ENCODE results near the gene MRPL16.

MRPL16 gene

DNA sequence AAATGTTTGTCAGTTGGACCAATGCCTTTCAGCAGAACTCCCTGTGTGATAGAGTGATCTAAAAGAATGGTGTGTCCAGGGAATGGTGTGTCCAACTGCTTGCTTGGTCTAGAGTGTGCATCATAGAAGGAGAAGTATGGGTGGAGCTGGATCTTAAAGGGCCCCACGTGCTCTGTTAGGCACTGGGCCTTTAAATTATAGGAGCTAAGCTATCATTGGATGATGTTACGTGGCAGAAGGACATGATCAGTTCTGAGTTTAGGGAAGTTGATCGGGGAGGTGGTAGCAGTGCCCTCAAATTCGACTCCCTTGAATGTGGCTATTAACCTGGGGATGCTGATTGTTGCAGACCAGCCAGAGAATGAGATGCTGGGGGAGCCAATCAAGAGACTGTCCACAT, 39.0 kb downstream of the MRPL16 start:
- no peak overlapping the region for H3K27ac ChIP-seq
- TF ChIP-seq ZFX (IDR thresholded peaks at IDR 0.05; ENCODE audit: borderline replicate concordance), result no peak
- TF ChIP-seq, protein P1, sequence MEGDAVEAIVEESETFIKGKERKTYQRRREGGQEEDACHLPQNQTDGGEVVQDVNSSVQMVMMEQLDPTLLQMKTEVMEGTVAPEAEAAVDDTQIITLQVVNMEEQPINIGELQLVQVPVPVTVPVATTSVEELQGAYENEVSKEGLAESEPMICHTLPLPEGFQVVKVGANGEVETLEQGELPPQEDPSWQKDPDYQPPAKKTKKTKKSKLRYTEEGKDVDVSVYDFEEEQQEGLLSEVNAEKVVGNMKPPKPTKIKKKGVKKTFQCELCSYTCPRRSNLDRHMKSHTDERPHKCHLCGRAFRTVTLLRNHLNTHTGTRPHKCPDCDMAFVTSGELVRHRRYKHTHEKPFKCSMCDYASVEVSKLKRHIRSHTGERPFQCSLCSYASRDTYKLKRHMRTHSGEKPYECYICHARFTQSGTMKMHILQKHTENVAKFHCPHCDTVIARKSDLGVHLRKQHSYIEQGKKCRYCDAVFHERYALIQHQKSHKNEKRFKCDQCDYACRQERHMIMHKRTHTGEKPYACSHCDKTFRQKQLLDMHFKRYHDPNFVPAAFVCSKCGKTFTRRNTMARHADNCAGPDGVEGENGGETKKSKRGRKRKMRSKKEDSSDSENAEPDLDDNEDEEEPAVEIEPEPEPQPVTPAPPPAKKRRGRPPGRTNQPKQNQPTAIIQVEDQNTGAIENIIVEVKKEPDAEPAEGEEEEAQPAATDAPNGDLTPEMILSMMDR (IDR thresholded peaks at IDR 0.05), result no peak

DNA sequence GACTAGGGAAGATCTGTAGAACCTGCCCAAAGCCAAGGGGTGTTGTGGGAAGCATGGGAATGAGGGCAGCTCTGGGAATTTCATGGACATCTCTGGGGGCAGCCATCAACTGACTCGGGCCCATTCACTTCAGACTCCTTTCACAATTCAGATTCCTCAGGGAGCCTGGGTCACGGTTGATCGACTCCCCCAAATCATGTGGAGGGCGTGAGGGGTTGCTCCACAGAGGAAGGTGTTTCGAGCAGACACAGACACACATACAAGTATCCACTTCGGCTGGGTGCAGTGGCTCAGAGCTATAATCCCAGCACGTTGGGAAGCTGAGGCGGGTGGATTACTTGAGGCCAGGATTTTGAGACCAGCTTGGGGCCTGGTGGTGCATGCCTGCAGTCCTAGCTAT, 39.7 kb downstream of the MRPL16 start:
- H3K27ac ChIP-seq, result no peak overlapping the region
- TF ChIP-seq, protein P1 (IDR thresholded peaks at IDR 0.05), result no peak
- TF ChIP-seq ZFX (IDR thresholded peaks at IDR 0.05; ENCODE audit: borderline replicate concordance), result no peak

GRCh38 chr11:59770319-59770718, 40.3 kb downstream of the MRPL16 start:
- TF ChIP-seq, protein P1 (IDR thresholded peaks at IDR 0.05), result no peak
- no peak for TF ChIP-seq ZFX (IDR thresholded peaks at IDR 0.05; ENCODE audit: borderline replicate concordance)
- no peak overlapping the region for H3K27ac ChIP-seq

- TF ChIP-seq ZFX (IDR thresholded peaks at IDR 0.05; ENCODE audit: borderline replicate concordance), result no peak
- TF ChIP-seq, protein P1 (IDR thresholded peaks at IDR 0.05), result no peak
- no peak overlapping the region for H3K27ac ChIP-seq
Measured at GRCh38 chr11:59769828-59770227, 40.8 kb downstream of the MRPL16 start.

DNA sequence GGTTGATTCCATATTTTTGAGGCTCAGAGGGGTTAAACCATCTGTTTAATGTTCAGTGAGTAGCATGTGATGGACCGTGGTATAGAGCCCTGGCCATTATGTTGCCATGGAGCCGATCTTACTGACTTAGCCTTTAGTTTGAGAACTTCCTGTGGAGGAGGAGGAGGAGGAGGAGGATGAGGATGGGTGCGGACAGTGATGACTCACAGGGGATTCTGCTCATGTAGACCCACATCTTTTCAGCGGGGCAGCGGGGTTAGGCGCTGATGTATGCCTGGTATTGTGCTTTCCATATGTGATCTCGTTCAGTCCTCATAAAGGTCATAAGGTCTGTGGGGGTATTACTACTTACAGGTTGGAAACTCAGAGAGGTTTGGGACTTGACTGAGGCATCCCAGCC, 41.5 kb downstream of the MRPL16 start:
- no peak overlapping the region for H3K27ac ChIP-seq
- TF ChIP-seq ZFX (IDR thresholded peaks at IDR 0.05; ENCODE audit: borderline replicate concordance), result no peak

- TF ChIP-seq, protein P1 (IDR thresholded peaks at IDR 0.05), result no peak
- no peak for TF ChIP-seq ZFX (IDR thresholded peaks at IDR 0.05; ENCODE audit: borderline replicate concordance)
- no peak overlapping the region for H3K27ac ChIP-seq
Measured at GRCh38 chr11:59767225-59767611, 43.4 kb downstream of the MRPL16 start.

- no peak overlapping the region for H3K27ac ChIP-seq
- no peak for TF ChIP-seq ZFX (IDR thresholded peaks at IDR 0.05; ENCODE audit: borderline replicate concordance)
- TF ChIP-seq, protein P1 (IDR thresholded peaks at IDR 0.05), result no peak
Measured at GRCh38 chr11:59766542-59767224, 43.9 kb downstream of the MRPL16 start.
